HepG2 (cell line): ENCODE measurements around the gene PRXL2A. TPM values are rescaled to one million over a fixed set of nuclear protein-coding genes. Genes with fewer than 3 reads are reported as not detected.

Experiments
- ATAC-seq: fragments of 200-7000 bp; cut with Tn5 transposase; 3 replicates; pipeline ENCODE4 v1.9.1; 2020; ENCODE audit warnings: mild to moderate bottlenecking, moderate library complexity
- BruUV-seq: library from RNA; stranded (reverse); fragments of 400-500 nt; replicated peaks from 2 replicates; lab custom pipeline; 2021; lab: Mats Ljungman, UMichigan
- CTCF ChIA-PET: fragments of 300-600 bp; formaldehyde crosslinking; extraction: SDS; loops from one replicate; lab custom pipeline; 2021; ENCODE audit warnings: low total read pairs, inconsistent platforms, low intra/inter-chr PET ratio; lab: Yijun Ruan, JAX
- POLR2A ChIA-PET: fragments of 350-600 bp; sonication (Branson Sonifier 250); formaldehyde crosslinking; loops from one replicate; lab custom pipeline; 2020; ENCODE audit warnings: antibody characterized with exemption, inconsistent platforms; lab: Yijun Ruan, JAX
- DNase-seq: peaks from one replicate; pipeline ENCODE4 v3.0.0-alpha.2; 2015; ENCODE audit warnings: low spot score
- FAIRE-seq: peaks from 3 replicates; lab custom pipeline; 2011; peaks lifted over from hg19 to GRCh38; lab: Jason Lieb, UNC
- H2AFZ ChIP-seq: one replicate; pipeline ENCODE4 v1.6.1; 2011; ENCODE audit warnings: low read length, inconsistent platforms
- H3K27ac ChIP-seq: fragments of 300-600 bp; 3 replicates; pipeline ENCODE4 v1.8.0; 2011; ENCODE audit warnings: mixed run types, mild to moderate bottlenecking, mixed read lengths, low read length, inconsistent platforms; ENCODE audit not compliant: insufficient read depth; ENCODE audit errors: extremely low read length
- H3K27me3 ChIP-seq, 2 experiments: fragments of 200-600 bp in 1 of 2; 2 replicates in 1 of 2; 3 replicates in 1 of 2; pipeline versions ENCODE4 v1.6.0 to v1.8.0; 2011; ENCODE audit warnings: low read length in 2 of 2, mild to moderate bottlenecking in 2 of 2, moderate library complexity in 2 of 2, inconsistent platforms in 1 of 2; ENCODE audit not compliant: insufficient read depth in 2 of 2, control insufficient read depth in 1 of 2
- H3K36me3 ChIP-seq, 2 experiments: fragments of 200-600 bp in 1 of 2; replicated peaks in 1 of 2; 2 replicates in 1 of 2; 3 replicates in 1 of 2; pipeline versions ENCODE4 v1.5.1 to v1.8.0; 2011; ENCODE audit warnings: low read length in 2 of 2, inconsistent platforms in 1 of 2; ENCODE audit not compliant: insufficient read depth in 2 of 2, control insufficient read depth in 1 of 2
- H3K4me1 ChIP-seq: 2 replicates; pipeline ENCODE4 v1.5.1; 2012; ENCODE audit warnings: low read length, inconsistent platforms; ENCODE audit not compliant: insufficient read depth
- H3K4me2 ChIP-seq: 2 replicates; pipeline ENCODE4 v1.6.0; 2011; ENCODE audit warnings: low read depth, low read length, inconsistent platforms
- H3K4me3 ChIP-seq, 3 experiments: fragments of 200-600 bp in 1 of 3; sonication (generic), shearing (Covaris generic) in 1 of 3; replicated peaks in 1 of 3; 2 replicates each; pipeline ENCODE4 v1.5.1; 2011 to 2016; ENCODE audit warnings: low read length in 3 of 3, inconsistent platforms in 2 of 3, low read depth in 2 of 3, mild to moderate bottlenecking in 2 of 3, control low read depth in 1 of 3, mixed read lengths in 1 of 3; ENCODE audit not compliant: insufficient read depth in 1 of 3
- H3K79me2 ChIP-seq: one replicate; pipeline ENCODE4 v1.6.1; 2011; ENCODE audit warnings: low read length, inconsistent platforms; ENCODE audit not compliant: insufficient read depth
- H3K9ac ChIP-seq: 2 replicates; pipeline ENCODE4 v1.6.0; 2011; ENCODE audit warnings: mild to moderate bottlenecking, low read depth, low read length, inconsistent platforms; ENCODE audit not compliant: insufficient read depth
- H3K9me3 ChIP-seq: 2 replicates; pipeline ENCODE4 v1.5.1; 2012; ENCODE audit warnings: mild to moderate bottlenecking, low read length
- H4K20me1 ChIP-seq: 2 replicates; pipeline ENCODE4 v1.6.0; 2011; ENCODE audit warnings: inconsistent platforms, mild to moderate bottlenecking, low read length, moderate library complexity; ENCODE audit not compliant: insufficient read depth
- DNMT3B ChIP-seq: conservative IDR thresholded peaks from 2 replicates; pipeline ENCODE4 v1.6.1; 2016; ENCODE audit warnings: missing biosample characterization, control low read depth
- TCF7 ChIP-seq: sonication (generic); IDR thresholded peaks from 2 replicates; pipeline ENCODE4 v1.6.1; 2016; ENCODE audit warnings: antibody characterized with exemption, low read depth
- ZBTB10 ChIP-seq: sonication (generic); formaldehyde crosslinking; IDR thresholded peaks from 2 replicates; pipeline ENCODE4 v1.4.0; 2020; ENCODE audit warnings: missing genetic modification reagents, borderline replicate concordance
- ZNF329 ChIP-seq: sonication (generic); formaldehyde crosslinking; IDR thresholded peaks from 2 replicates; pipeline ENCODE4 v1.9.0; 2021; ENCODE audit warnings: low read depth, mild to moderate bottlenecking, missing genetic modification reagents
- ZNF558 ChIP-seq: sonication (generic); formaldehyde crosslinking; IDR thresholded peaks from 2 replicates; pipeline ENCODE4 v1.9.0; 2022; ENCODE audit warnings: mild to moderate bottlenecking, missing genetic modification reagents, borderline replicate concordance
- WGBS: methylation state at CpG from one replicate; pipeline ENCODE4 v1.1.6; 2017; ENCODE audit warnings: low lambda C conversion rate; 5-methylcytosine and 5-hydroxymethylcytosine counted together
- in situ Hi-C: cut with HindIII; loops from 2 replicates; pipeline ENCODE4 v1.10.0; 2017; ENCODE audit warnings: low pct_unique_long_range_greater_than_20kb; ENCODE audit not compliant: extremely low pct_ligation_motif_present
- intact Hi-C: fragments of 100-400 bp; cut with micrococcal nuclease; formaldehyde crosslinking; loops from one replicate; pipeline ENCODE4 v1.10.0; 2022; ENCODE audit not compliant: unreplicated experiment
- polyA plus RNA-seq, 8 experiments: library from polyadenylated mRNA; depleted of rRNA in 3 of 8; stranded (reverse) in 7 of 8; unstranded in 1 of 8; fragments of >200 nt; fragmentation: Illumina TruSeq in 4 of 8; extraction: Trizol in 4 of 8; gene quantifications; 2 replicates each; pipeline versions ENCODE4 v1.2.1 to v1.2.3, GENCODE V29; 2011 to 2016; ENCODE audit warnings: low read depth in 4 of 8, missing spikeins in 1 of 8, mixed read lengths in 1 of 8; ENCODE audit not compliant: insufficient read depth in 1 of 8
- total RNA-seq, 5 experiments: library from RNA; depleted of rRNA; stranded (reverse); fragments of >200 nt; fragmentation: Illumina TruSeq; extraction: Trizol; gene quantifications; 2 replicates each; pipeline ENCODE4 v1.2.3, GENCODE V29; 2016; ENCODE audit warnings: low read depth in 1 of 5
- TF ChIP-seq, protein P1 (sequence below): sonication (generic); formaldehyde crosslinking; IDR thresholded peaks from 2 replicates; pipeline ENCODE4 v1.5.1; 2020; ENCODE audit warnings: missing genetic modification reagents, mild to moderate bottlenecking, borderline replicate concordance

PRXL2A gene
- total and polyA plus RNA-seq, 2 of the 13 experiments (the other 11 are each of a cell fraction or from before 2014, with no cell fraction given): 43.9 to 79.9 TPM

DNA sequence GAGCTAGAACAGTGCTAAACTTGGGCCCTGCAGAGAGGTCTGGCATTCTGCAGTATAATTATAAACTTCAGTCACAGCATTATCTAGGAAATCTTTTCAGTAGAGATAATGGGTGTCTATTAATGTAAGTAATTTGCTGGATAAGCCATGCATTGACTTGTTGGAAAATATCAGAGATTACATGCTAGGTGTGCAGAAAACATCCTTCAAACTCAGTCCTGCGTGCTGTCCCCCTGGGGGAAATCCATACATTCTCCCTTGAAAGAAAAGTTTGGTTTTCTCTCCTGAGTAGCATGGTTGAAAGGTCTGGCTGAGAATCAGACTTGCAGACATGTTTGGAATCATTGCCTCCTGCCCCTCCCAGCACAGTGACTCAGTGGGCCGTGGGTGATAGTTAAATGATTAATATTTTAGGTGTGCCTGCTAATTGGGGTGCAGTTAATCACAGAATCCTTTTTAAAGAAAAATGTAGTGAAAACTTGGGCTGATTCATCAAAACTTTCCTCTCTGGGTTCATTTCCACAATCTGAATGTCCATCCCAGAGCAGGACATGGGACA lies 13.9 kb upstream of the PRXL2A start:
- ATAC-seq: no peak
- Histone ChIP-seq H3K27ac (no peak overlapping the region), H3K9me3 (no peaks in the 10 kb centered on the region), H3K4me1 (peaks cover 37% of the 10 kb centered on the region), H3K4me2 (no peak overlapping the region), H3K27me3 (peaks cover 2 to 5% of the 10 kb centered on the region in 2 experiments; a peak in 2 of 5 replicates), H3K4me3 (no peak overlapping the region), H4K20me1 (no peaks in the 10 kb centered on the region), H3K9ac (no peak overlapping the region), H3K79me2 (no peaks in the 10 kb centered on the region), H2AFZ (no peak overlapping the region), H3K36me3 (no peaks in the 10 kb centered on the region)
- BruUV-seq: no TSS peak
- FAIRE-seq: no peak
- ChIA-PET CTCF (no interaction called here), POLR2A (interaction anchor here (0.9 kb wide), 1 partner anchor 14 kb away, joined by 4 read pairs; no protein-coding TSS in a partner anchor)
- in situ Hi-C loops (no loop called here), intact Hi-C loops (no loop called here)
- no peak for TF ChIP-seq ZNF558 (CRISPR knock-in tag)
- no peak for TF ChIP-seq ZNF329 (CRISPR knock-in tag)
- no peak for TF ChIP-seq ZBTB10 (CRISPR knock-in tag)
- no peak for TF ChIP-seq TCF7
- TF ChIP-seq DNMT3B (CRISPR knock-in tag): no peak
- TF ChIP-seq, protein P1, sequence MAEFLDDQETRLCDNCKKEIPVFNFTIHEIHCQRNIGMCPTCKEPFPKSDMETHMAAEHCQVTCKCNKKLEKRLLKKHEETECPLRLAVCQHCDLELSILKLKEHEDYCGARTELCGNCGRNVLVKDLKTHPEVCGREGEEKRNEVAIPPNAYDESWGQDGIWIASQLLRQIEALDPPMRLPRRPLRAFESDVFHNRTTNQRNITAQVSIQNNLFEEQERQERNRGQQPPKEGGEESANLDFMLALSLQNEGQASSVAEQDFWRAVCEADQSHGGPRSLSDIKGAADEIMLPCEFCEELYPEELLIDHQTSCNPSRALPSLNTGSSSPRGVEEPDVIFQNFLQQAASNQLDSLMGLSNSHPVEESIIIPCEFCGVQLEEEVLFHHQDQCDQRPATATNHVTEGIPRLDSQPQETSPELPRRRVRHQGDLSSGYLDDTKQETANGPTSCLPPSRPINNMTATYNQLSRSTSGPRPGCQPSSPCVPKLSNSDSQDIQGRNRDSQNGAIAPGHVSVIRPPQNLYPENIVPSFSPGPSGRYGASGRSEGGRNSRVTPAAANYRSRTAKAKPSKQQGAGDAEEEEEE: no peak
- no peak for DNase-seq
- 72% methylated on average over 2 of the region's 2 CpGs for WGBS
